GM18498 (cell line): Measurements from ENCODE around the gene MTHFR.
A peak's percentile ranks its signal among the peaks of the same experiment; 100 is the strongest.

Experiments
- ATAC-seq: cut with Tn5 transposase; IDR thresholded peaks from one replicate; pipeline ENCODE4 v1.9.1; 2021; ENCODE audit warnings: mild to moderate bottlenecking, moderate library complexity; ENCODE audit not compliant: unreplicated experiment

Gene MTHFR

GRCh38 chr1:11736746-11737639 lies 68.8 kb downstream of the MTHFR start:
- ATAC-seq: peak; percentile 36

DNA sequence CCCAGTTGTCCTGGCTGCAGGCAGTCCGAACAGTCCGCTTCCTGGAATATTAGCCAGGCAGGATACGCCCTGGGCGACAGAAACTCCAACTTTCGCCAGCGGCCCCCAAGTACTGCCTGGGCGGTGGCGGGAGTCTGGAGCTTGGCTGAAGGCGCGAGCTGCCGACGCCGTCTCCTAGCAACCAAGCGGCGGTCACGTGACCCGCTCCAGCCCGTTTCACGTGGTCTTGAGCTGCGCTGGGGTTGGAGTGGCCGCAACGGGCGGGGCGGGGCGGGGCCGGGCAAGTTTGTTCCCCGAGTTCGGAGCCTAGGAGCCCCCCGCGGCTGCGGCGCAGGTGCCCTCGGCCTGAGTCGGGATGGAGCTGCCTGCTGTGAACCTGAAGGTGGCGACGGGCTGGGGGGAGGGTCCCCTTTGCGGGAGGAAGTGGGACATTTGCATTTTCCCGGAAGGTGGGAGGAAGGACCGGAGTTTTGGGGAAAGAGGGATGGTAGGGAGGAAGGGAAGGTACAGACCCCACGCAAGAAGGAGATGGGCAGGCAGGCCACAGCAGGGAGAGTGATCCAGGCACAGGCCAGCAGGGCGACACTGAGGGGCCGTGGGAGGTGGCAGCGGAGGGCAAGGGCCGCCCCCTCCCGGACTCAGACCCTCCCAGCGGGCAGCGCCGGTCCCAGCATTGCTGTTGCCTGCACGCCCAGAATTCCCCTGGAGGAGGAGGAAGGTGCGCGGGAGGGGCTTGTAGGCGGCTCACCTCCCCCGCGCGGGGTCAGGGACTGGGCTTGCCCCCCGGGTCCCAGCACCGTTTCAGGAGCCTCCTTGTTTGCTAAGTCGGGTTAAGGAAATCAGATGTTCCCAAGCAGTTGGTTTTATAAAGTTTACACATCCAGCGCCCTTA lies 69.7 kb downstream of the MTHFR start, which contains the start of gene AGTRAP:
AGTRAP (plus strand) TSS at position 283 of the 892 bp plus-strand sequence; CDS start at position 356, 73 bp downstream.
- ATAC-seq: peak; percentile 70
